Keratinocyte (primary cell): Measurements from ENCODE around the gene VCL. TPM values are rescaled to one million over a fixed set of nuclear protein-coding genes. Genes with fewer than 3 reads are reported as not detected.

ENCODE experiments used
- DNase-seq: peaks from one replicate; pipeline ENCODE4 v3.0.0-alpha.2; 2011; ENCODE audit warnings: low read depth, missing footprints, low spot score
- FAIRE-seq: peaks from 2 replicates; lab custom pipeline; 2011; peaks lifted over from hg19 to GRCh38; lab: Jason Lieb, UNC
- H2AFZ ChIP-seq: 2 replicates; pipeline ENCODE4 v1.6.0; 2012; ENCODE audit warnings: low read length, control low read depth, inconsistent platforms; ENCODE audit not compliant: control insufficient read depth
- H3K27ac ChIP-seq: 2 replicates; pipeline ENCODE4 v1.5.1; 2011; ENCODE audit warnings: low read length; ENCODE audit not compliant: control insufficient read depth, insufficient read depth
- H3K27me3 ChIP-seq: 3 replicates; pipeline ENCODE4 v1.6.0; 2011; ENCODE audit warnings: low read length; ENCODE audit not compliant: control insufficient read depth, insufficient read depth; ENCODE audit errors: extremely low read depth
- H3K36me3 ChIP-seq, 2 experiments: 2 replicates in 1 of 2; 3 replicates in 1 of 2; pipeline ENCODE4 v1.5.1; 2011; ENCODE audit warnings: low read length in 2 of 2, mild to moderate bottlenecking in 1 of 2; ENCODE audit not compliant: control insufficient read depth in 2 of 2, insufficient read depth in 2 of 2; ENCODE audit errors: extremely low read depth in 1 of 2
- H3K4me1 ChIP-seq: 3 replicates; pipeline ENCODE4 v1.5.1; 2011; ENCODE audit warnings: low read length; ENCODE audit not compliant: control insufficient read depth, insufficient read depth; ENCODE audit errors: extremely low read depth
- H3K4me2 ChIP-seq: 3 replicates; pipeline ENCODE4 v1.6.0; 2011; ENCODE audit warnings: low read depth, low read length; ENCODE audit not compliant: control insufficient read depth, insufficient read depth; ENCODE audit errors: extremely low read depth
- H3K4me3 ChIP-seq, 3 experiments: fragments of 200-600 bp in 1 of 3; sonication (generic) in 1 of 3; 2 replicates in 2 of 3; 3 replicates in 1 of 3; pipeline ENCODE4 v1.5.1; 2011 to 2016; ENCODE audit warnings: low read length in 3 of 3, mild to moderate bottlenecking in 3 of 3, control low read depth in 2 of 3, inconsistent platforms in 1 of 3, low read depth in 1 of 3, mixed read lengths in 1 of 3, mixed run types in 1 of 3, moderate library complexity in 1 of 3; ENCODE audit not compliant: control insufficient read depth in 2 of 3, insufficient read depth in 2 of 3; ENCODE audit errors: extremely low read depth in 1 of 3
- H3K79me2 ChIP-seq: 2 replicates; pipeline ENCODE4 v1.6.0; 2012; ENCODE audit warnings: low read length; ENCODE audit not compliant: control insufficient read depth, insufficient read depth
- H3K9ac ChIP-seq: 3 replicates; pipeline ENCODE4 v1.6.0; 2011; ENCODE audit warnings: low read length; ENCODE audit not compliant: control insufficient read depth, insufficient read depth; ENCODE audit errors: extremely low read depth
- H3K9me1 ChIP-seq: 3 replicates; pipeline ENCODE4 v1.6.0; 2011; ENCODE audit warnings: low read length; ENCODE audit not compliant: control insufficient read depth, insufficient read depth; ENCODE audit errors: extremely low read depth
- H3K9me3 ChIP-seq: 2 replicates; pipeline ENCODE4 v1.5.1; 2012; ENCODE audit warnings: low read depth, low read length; ENCODE audit not compliant: control insufficient read depth
- H4K20me1 ChIP-seq: 3 replicates; pipeline ENCODE4 v1.6.0; 2011; ENCODE audit warnings: low read length; ENCODE audit not compliant: control insufficient read depth, insufficient read depth; ENCODE audit errors: extremely low read depth
- EZH2 ChIP-seq: IDR thresholded peaks from one replicate; pipeline ENCODE4 v1.6.1; 2012; ENCODE audit warnings: inconsistent platforms, mild to moderate bottlenecking, low read length, moderate library complexity
- dilution Hi-C: fragments of 300-500 bp; cut with MboI; formaldehyde crosslinking; loops from one replicate; pipeline ENCODE4 v1.7.0; 2020; ENCODE audit warnings: low sequenced_read_pairs; ENCODE audit not compliant: extremely low pct_ligation_motif_present
- polyA plus RNA-seq, 5 experiments: library from polyadenylated mRNA; depleted of rRNA in 3 of 5; stranded (reverse) in 3 of 5; stranded (forward) in 1 of 5; unstranded in 1 of 5; fragments of >200 nt; gene quantifications; 1 replicate in 1 of 5; 2 replicates in 3 of 5; 3 replicates in 1 of 5; pipeline versions ENCODE4 v1.2.1 to v1.2.3, GENCODE V29; 2011 to 2012; ENCODE audit warnings: missing spikeins in 2 of 5, low read depth in 1 of 5, low replicate concordance in 1 of 5
- TF ChIP-seq, protein P1 (sequence below), 3 experiments: IDR thresholded peaks in 1 of 3; conservative IDR thresholded peaks in 1 of 3; optimal IDR thresholded peaks in 1 of 3; 2 replicates in 2 of 3; 3 replicates in 1 of 3; pipeline versions ENCODE3 to v1.5.1; 2011; ENCODE audit warnings: low read length in 3 of 3, mild to moderate bottlenecking in 3 of 3, moderate library complexity in 2 of 3, control low read depth in 1 of 3, inconsistent platforms in 1 of 3; ENCODE audit not compliant: insufficient read depth in 2 of 3; ENCODE audit errors: extremely low read depth in 1 of 3

The VCL gene
- polyA plus RNA-seq, 1 donor (not counting 4 experiments of a cell fraction or from before 2014, with no cell fraction given): 102 TPM

GRCh38 chr10:74153676-74154075 lies 155.8 kb downstream of the VCL start:
- Histone ChIP-seq H4K20me1 (no peaks in the 10 kb centered on the region), H3K9me3 (no peaks in the 10 kb centered on the region), H3K4me3 (peak overlapping the region in 2 of 3 experiments; percentile 22 to 49), H3K79me2 (peaks cover 58% of the 10 kb centered on the region), H3K9ac (peak overlapping the region; percentile 34), H3K27ac (peak overlapping the region; percentile 38), H3K36me3 (peaks cover 0 to 1% of the 10 kb centered on the region in 2 experiments), H3K4me1 (peaks cover 19% of the 10 kb centered on the region), H3K27me3 (no peaks in the 10 kb centered on the region), H3K4me2 (peak overlapping the region; percentile 64), H3K9me1 (peaks cover 2% of the 10 kb centered on the region), H2AFZ (peak overlapping the region; percentile 45)
- FAIRE-seq (no peak), DNase-seq (no peak)
- dilution Hi-C loops: no loop called here
- no peak for TF ChIP-seq EZH2
- TF ChIP-seq, protein P1, sequence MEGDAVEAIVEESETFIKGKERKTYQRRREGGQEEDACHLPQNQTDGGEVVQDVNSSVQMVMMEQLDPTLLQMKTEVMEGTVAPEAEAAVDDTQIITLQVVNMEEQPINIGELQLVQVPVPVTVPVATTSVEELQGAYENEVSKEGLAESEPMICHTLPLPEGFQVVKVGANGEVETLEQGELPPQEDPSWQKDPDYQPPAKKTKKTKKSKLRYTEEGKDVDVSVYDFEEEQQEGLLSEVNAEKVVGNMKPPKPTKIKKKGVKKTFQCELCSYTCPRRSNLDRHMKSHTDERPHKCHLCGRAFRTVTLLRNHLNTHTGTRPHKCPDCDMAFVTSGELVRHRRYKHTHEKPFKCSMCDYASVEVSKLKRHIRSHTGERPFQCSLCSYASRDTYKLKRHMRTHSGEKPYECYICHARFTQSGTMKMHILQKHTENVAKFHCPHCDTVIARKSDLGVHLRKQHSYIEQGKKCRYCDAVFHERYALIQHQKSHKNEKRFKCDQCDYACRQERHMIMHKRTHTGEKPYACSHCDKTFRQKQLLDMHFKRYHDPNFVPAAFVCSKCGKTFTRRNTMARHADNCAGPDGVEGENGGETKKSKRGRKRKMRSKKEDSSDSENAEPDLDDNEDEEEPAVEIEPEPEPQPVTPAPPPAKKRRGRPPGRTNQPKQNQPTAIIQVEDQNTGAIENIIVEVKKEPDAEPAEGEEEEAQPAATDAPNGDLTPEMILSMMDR (optimal IDR thresholded peaks at IDR 0.05 in 1 of 3, IDR thresholded peaks at IDR 0.05 in 1 of 3, conservative IDR thresholded peaks at IDR 0.05 in 1 of 3; ENCODE audit: extremely low read depth in 1 of 3, insufficient read depth in 2 of 3, low read length in 3 of 3): no peak

- H3K27me3 ChIP-seq: no peaks in the 10 kb centered on the region
- TF ChIP-seq, protein P1 (optimal IDR thresholded peaks at IDR 0.05 in 1 of 3, IDR thresholded peaks at IDR 0.05 in 1 of 3, conservative IDR thresholded peaks at IDR 0.05 in 1 of 3; ENCODE audit: extremely low read depth in 1 of 3, insufficient read depth in 2 of 3, low read length in 3 of 3): no peak
- TF ChIP-seq EZH2: no peak
- FAIRE-seq (no peak), DNase-seq (no peak)
- peaks cover 2% of the 10 kb centered on the region for H3K9me1 ChIP-seq
- no peak overlapping the region for H3K4me3 ChIP-seq
- dilution Hi-C loops: no loop called here
- H3K9me3 ChIP-seq: no peaks in the 10 kb centered on the region
- no peak overlapping the region for H3K9ac ChIP-seq
- H3K27ac ChIP-seq: no peak overlapping the region
- peaks cover 37% of the 10 kb centered on the region for H3K79me2 ChIP-seq
- H3K4me2 ChIP-seq: no peak overlapping the region
- H2AFZ ChIP-seq: no peak overlapping the region
- H3K36me3 ChIP-seq: peaks cover 0 to 1% of the 10 kb centered on the region in 2 experiments
- peaks cover 13% of the 10 kb centered on the region for H3K4me1 ChIP-seq
- no peaks in the 10 kb centered on the region for H4K20me1 ChIP-seq
Measured at GRCh38 chr10:74156919-74157289, 159.0 kb downstream of the VCL start.
